Islet precursor cell (in vitro differentiated cells): ENCODE data around the gene FAM229A.

Experiments used
- DNase-seq: peaks from one replicate; pipeline ENCODE4 v3.0.0-alpha.2; 2018

The FAM229A gene

DNA sequence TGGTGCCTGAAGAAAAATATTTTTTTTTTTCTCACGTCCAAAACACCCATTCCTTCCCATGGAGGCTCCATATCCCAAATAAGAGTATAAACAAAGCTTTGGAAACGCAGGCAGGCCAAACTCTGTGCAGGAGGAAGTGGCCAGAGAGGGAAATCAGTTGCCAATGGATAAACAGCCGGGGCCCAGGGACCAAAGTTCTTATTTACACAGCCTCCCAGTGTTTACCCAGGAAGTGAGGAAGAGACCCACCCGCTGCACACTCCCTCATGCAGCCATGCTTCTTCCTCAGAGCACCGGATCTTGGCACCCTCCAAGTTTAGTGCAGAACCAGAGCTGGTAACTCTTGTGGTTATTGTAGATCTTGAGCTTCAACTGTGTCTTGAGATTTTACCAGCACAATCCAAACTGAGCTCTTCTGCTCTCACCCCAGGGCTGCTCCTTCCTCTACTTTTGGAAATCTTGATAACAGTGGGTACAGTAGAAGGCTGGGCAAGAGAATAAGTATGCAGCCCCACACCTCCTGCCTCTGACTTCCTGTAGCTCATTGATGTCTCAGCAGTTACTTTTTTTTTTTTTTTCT is 40.5 kb downstream of the FAM229A start:
- no peak for DNase-seq

GRCh38 chr1:32318127-32318869 is 44.0 kb downstream of the FAM229A start:
- DNase-seq = no peak

DNA sequence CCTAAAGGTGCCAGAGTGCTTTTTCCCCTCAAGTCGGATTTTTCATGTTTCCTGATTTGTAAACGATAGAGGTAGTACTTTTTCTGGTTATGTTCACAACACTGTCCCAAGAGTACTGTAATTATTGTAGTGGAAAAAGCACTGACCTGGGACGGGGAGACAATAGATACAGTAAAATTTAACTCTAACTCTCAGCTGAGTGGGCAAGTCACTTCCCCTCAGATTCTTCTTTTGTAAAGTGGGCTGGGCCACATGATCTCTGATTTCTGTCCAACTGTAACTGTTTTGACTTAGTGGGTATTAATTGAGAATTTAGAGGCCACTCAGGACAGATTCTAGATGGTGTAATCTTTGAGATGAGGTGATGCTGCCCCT is 45.4 kb downstream of the FAM229A start:
- DNase-seq = no peak

DNA sequence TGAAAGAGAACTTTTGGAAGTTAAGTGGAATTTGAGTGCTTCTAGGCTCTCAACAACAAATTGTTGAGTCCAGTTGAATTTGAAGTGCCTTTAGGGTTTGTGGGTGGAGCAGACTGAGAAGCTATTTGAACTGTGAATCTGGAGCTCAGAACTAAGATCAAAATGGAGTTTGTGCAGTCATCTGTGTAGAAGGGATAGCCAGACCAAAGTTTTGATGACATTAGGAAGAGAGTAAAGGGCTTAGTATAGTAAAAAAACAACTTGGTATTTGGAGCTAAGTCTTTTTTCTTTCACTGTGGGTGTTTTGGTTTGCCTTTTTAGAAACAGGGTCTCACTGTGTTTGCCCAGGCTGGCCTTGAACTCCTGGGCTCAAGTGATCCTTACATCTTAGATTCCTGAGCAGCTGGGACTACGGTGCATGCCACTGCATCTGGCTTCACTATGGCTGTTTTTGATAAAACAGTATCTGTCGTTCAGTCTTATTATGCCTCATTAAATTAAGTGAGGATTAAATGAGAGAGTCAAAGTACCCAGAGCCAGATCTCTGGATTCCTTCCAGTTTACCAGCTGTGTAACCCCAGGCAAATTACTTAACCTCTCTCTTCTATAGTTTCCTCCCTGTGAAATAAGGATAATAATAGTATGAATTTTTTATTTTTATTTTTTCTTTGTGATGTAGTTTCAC is 50.4 kb downstream of the FAM229A start:
- DNase-seq = no peak
